Activated gamma-delta T cell treated with Interleukin-2 at 50 U/mL for 16 hours (primary cell): ENCODE measurements around the gene GPC5.

Source experiments
- DNase-seq: peaks from one replicate; pipeline ENCODE4 v3.0.0-alpha.2; 2020

The GPC5 gene

DNA sequence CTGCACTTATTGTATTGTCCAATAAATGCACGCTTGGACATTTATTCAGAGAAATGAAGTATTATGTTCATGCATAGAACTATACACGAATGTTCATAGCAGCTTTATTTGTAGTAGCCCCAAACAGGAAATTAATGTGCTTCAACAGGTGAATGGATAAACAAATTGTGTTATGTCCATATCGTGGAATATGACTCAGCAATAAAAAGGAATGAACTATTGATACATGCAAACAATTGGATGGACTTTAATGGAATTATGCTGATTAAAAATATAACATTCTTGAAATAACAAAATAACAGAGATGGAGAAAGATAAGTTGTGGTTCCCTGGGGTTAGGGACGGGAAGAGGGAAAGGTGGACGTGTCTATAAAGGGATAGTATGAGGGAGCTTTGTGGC is 65.9 kb downstream of the GPC5 start:
- no peak for DNase-seq

DNA sequence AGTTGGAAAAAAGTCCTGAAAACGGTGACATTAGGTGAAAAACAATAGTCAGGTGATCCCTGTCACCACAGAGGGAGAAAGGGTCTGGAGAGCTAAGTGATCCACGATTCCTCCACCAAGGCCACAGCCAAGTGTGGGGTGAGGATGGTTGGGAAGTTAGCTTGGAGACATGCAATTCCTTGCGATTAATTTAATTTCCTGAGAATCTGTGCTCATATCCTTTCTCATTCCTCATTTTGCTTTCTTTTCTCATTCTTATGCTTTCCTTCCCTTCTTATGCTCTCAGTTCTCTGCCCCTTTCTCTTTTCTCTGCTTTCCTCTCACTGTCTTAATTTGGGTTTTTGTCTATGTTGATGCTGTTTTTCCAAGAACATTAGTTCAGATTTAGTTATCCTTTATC is 68.8 kb downstream of the GPC5 start:
- no peak for DNase-seq

- DNase-seq, result no peak
These were observed 69.9 kb downstream of the GPC5 start for GRCh38 chr13:91468301-91468700.

GRCh38 chr13:91470084-91470621 is 71.7 kb downstream of the GPC5 start:
- DNase-seq, result no peak

- DNase-seq, result no peak
These were observed 72.3 kb downstream of the GPC5 start for GRCh38 chr13:91470681-91471080.

- DNase-seq, result no peak
These were observed 84.0 kb downstream of the GPC5 start for GRCh38 chr13:91482427-91482826.

GRCh38 chr13:91491980-91492379 is 93.6 kb downstream of the GPC5 start:
- DNase-seq, result no peak

DNA sequence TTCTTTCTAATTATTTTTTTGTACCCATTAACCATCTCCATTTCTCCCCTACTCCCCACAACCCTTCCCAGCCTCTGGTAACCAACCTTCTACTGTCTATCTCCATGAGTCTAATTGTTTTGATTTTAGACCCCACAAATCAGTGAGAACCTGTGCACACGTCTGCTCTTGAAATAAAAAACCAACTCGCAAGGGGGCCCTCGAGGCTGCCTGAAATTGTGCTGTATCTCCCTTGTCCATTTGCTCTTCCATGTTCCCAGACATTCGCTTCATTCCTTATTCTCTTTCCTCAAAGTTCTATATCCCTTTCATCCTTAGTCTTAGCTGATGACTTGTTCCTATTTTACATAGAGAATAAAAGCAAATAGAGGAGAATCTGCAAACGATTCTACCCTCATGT is 95.0 kb downstream of the GPC5 start:
- DNase-seq, result no peak

DNA sequence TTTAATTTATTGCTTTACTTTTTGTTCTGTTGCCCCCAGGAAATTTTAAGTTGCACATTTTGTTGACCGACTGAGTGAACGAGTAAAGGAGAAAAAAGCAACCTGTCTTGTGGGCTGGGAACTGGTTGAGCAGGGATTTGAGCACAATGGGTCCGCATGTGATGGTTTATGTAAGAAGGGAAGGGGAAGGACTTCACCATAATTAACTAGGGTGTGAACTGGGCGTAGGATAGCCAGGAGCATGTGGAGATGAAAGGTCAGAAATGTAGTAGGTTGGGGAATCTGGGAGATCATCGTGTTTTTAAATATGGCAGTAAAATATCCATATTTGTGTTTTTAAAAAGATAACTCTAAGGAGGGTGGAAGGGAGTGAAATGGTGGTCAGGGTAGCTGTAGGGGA is 99.9 kb downstream of the GPC5 start:
- no peak for DNase-seq

- no peak for DNase-seq
These were observed 105.8 kb downstream of the GPC5 start for GRCh38 chr13:91504216-91504615.

DNA sequence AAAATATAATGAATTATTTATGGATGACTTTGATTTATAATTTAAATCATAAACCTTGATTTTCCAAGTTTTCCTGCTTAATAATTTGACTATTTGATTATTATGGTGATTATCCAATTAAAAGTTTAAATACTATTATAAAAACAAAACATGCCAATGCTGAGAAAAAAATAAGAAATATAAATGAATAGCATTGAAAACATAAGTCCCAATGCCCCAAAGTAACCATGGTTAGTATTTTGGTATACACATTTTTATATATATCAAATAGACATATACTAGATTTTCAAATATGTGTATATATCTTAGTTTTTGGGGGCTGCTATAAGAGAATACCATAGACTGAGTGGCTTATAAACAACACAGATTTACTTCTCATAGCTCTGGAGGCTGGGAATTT is 108.3 kb downstream of the GPC5 start:
- no peak for DNase-seq

DNA sequence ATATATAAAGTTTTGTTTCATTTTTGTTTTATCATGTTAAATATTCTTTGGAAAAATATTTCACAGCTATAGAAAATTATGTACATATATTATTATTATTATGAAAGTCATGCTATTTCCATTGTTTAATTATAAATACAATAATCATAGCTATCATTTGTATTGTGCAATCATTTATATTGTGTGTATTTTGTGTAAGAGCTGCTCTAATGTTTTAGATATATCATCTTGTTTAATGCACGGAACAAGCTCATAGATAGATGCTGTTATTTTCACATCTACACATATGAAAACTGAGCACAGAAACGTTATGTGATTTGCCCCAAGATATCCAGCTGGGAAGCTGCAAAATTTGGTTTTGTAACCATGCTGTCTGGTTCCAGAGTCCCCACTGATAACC is 111.6 kb downstream of the GPC5 start:
- no peak for DNase-seq

GRCh38 chr13:91513790-91514189 is 115.4 kb downstream of the GPC5 start:
- DNase-seq, result no peak

GRCh38 chr13:91516799-91517198 is 118.4 kb downstream of the GPC5 start:
- no peak for DNase-seq

DNA sequence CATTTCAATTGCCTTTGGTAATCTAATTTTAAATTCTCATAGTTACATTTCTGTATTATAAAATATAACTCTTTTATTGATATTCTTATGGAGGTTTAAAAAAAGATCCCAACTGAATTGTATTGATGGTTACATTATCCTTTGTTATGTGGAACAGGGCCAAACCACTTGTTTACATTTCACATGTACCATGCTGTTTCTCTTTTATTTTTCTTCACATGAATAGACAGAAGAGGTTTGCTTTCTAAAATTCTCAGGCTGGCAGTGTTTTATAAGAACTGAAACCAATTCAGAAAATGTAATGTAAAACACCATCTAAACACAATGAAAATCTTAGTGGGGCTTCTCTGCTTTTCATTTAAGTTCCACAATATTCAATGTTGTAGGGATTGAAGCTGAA is 122.5 kb downstream of the GPC5 start:
- DNase-seq, result no peak

DNA sequence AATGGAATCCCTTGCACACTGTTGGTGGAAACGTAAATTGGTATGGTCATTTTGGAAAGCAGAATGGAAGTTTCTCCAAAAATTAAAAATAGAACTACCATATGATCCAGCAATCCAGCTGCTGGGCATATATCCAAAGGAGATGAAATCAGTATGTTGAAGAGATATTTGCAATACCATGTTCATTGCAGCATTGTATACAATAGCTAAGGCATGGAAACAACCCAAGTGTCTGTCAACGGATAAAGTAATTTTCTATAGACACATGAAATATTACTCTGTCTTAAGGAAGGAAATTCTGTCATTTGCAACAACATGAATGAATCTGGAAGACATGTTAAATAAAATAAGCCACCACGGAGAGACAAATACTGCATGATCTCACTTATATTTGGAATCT is 124.7 kb downstream of the GPC5 start:
- DNase-seq, result no peak

DNA sequence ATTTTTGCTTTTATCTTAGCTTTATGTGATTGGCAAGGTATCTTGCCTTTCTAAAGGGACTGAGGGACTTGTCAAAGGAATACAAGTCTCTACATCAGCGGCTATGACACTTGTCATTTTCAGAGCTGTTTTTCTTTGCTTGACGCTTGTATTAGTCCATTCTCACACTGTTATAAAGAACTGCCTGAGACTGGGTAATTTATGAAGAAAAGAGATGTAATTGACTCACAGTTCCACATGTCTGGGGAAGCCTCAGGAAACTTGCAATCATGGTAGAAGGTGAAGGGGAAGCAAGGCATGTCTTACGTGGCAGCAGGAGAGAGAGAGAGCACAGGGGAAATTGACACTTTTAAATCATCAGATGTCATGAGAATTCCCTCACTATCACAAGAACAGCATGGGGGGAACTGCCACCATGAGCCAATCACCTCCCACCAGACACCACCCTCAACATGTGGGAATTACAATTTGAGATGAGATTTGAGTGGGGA is 128.2 kb downstream of the GPC5 start:
- no peak for DNase-seq

GRCh38 chr13:91529739-91530482 is 131.5 kb downstream of the GPC5 start:
- no peak for DNase-seq

DNA sequence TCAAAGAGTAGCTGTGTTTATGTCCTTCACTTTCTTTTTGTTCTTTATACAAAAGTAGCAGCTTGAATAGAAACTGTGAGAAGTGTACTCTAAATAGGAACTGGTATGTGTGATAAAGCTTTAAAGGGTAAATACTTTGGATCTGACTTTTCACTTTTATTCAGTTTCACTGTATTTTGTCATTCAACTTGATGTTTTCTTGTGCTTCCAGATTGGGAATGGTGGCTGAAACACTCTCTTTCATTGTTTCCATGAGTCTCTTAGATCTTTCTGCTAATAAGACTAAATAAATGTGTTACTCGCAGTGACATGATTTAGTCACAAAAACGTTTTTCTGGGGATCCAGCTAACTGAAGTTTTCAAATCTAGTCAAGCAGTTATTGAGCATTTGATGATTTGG is 133.2 kb downstream of the GPC5 start:
- DNase-seq, result no peak

DNA sequence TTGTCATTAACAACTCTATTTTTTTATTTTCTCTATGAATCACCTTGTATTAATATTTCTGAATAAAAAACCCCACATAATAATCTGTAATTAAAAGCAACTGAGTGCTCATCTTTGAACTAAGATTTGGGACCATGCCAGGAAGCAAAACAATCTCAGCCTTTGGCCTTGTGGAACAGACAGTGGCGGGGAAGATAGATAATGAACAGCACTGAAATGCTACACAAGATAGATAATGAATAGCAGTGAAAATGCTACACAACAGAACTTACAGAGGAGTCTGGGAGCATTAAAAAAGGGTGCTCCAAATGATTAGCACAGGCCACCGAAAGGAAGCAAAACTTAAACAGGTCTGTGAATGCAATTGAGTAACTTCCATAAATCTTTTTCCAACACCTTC is 134.9 kb downstream of the GPC5 start:
- no peak for DNase-seq

- DNase-seq, result no peak
These were observed 136.6 kb downstream of the GPC5 start for GRCh38 chr13:91534996-91535395.

GRCh38 chr13:91537376-91537775 is 139.0 kb downstream of the GPC5 start:
- DNase-seq, result no peak

- no peak for DNase-seq
These were observed 141.1 kb downstream of the GPC5 start for GRCh38 chr13:91539286-91540157.

DNA sequence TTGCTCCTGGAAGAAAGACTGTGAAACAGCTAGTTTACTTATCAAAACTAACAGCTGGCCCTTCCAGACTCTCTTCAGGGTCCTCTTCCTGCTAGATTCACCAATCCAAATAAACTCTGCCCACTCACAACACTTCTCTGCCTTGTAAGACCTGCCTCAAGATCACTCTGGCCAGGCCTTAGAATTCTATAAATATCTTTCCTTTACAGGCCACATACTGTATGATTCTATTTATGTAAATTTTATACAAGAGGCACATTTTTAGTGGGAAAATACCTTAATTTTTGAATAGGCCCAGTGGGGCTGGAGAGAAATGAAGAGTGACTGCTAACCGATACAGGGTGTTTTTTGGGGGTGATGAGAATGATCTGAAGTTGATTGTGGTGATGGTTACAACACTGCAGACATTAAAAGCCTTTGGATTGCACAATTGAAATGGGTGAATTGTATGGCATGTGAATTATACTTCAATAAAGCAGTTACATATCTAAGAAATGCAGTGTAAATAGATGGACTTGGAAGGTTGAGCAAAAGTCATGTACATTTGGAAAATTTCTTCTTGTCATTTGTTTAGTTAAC is 141.8 kb downstream of the GPC5 start:
- DNase-seq, result no peak
